Skin of body (tissue), 3 donors: ENCODE results near the gene CCNYL1. TPM values are rescaled to one million over a fixed set of nuclear protein-coding genes. Genes with fewer than 3 reads are reported as not detected.

Experiments
- DNase-seq: peaks from one replicate; lab custom pipeline; 2025; lab: John Stamatoyannopoulos, UW
- small RNA-seq: library from RNA; depleted of rRNA; stranded (forward); fragments of <200 nt; gene quantifications from one replicate; pipeline ENCODE3, GENCODE V24; 2014; ENCODE audit warnings: low replicate concordance
- total RNA-seq: library from RNA; depleted of rRNA; stranded (reverse); fragments of >200 nt; gene quantifications from one replicate; pipeline ENCODE4 v1.2.3, GENCODE V29; 2014

Gene CCNYL1
- total RNA-seq, 1 donor from 2014 or later, result 7.5 TPM

- DNase-seq, result no peak
These were observed 79.5 kb downstream of the CCNYL1 start for GRCh38 chr2:207790898-207791297.

- no peak for DNase-seq
These were observed 80.3 kb downstream of the CCNYL1 start for GRCh38 chr2:207791579-207792243.

- DNase-seq, result no peak
These were observed 80.9 kb downstream of the CCNYL1 start for GRCh38 chr2:207792244-207792785.

- DNase-seq, result no peak
These were observed 85.3 kb downstream of the CCNYL1 start for GRCh38 chr2:207796585-207797350.

- DNase-seq, result no peak
These were observed 89.8 kb downstream of the CCNYL1 start for GRCh38 chr2:207801259-207801658.

- DNase-seq, result no peak
These were observed 91.2 kb downstream of the CCNYL1 start for GRCh38 chr2:207802650-207803049.

Small RNA genes lying within 50 kb of the gene (small RNA-seq; reads per million reads assigned to genes)
- gene RF00019, result not detected
- gene RNU6-664P, result not detected

Other genes with a start within 250 kb of the CCNYL1 start
- gene CREB1, start 181.7 kb upstream of the CCNYL1 start, total RNA-seq, result 47.4 TPM
- 12.3 TPM for gene METTL21A, start 86.2 kb upstream of the CCNYL1 start, total RNA-seq
- gene FZD5, start 58.3 kb downstream of the CCNYL1 start, total RNA-seq, result 2.0 TPM